Measurements from ENCODE around the gene KICS2.
"Not testable (repeated sequence)": the region's sequence is repeated elsewhere in the genome, so short reads cannot be mapped to it uniquely, and the experiment has no call there.

Gene KICS2

GRCh38 chr12:64212119-64212746 lies 9.9 kb downstream of the KICS2 start:
- no peak for DNase-seq

- no peak for DNase-seq
These were observed 14.6 kb downstream of the KICS2 start for GRCh38 chr12:64207453-64207852.

- DNase-seq, result no peak
These were observed 16.6 kb downstream of the KICS2 start for GRCh38 chr12:64205542-64205941.

GRCh38 chr12:64203775-64204174 lies 18.3 kb downstream of the KICS2 start:
- DNase-seq, result no peak

- no peak for DNase-seq
These were observed 19.1 kb downstream of the KICS2 start for GRCh38 chr12:64203036-64203435.

- not testable (repeated sequence) for DNase-seq
These were observed 26.3 kb downstream of the KICS2 start for GRCh38 chr12:64195841-64196240.

- DNase-seq, result no peak
These were observed 27.6 kb downstream of the KICS2 start for GRCh38 chr12:64194333-64195149.

- no peak for DNase-seq
These were observed 28.2 kb downstream of the KICS2 start for GRCh38 chr12:64193931-64194330.

- DNase-seq, result no peak
These were observed 29.3 kb downstream of the KICS2 start for GRCh38 chr12:64192644-64193444.

GRCh38 chr12:64190140-64190539 lies 32.0 kb downstream of the KICS2 start:
- DNase-seq, result no peak

- no peak for DNase-seq
These were observed 32.6 kb downstream of the KICS2 start for GRCh38 chr12:64189530-64189929.

GRCh38 chr12:64187794-64188193 lies 34.3 kb downstream of the KICS2 start:
- no peak for DNase-seq

- no peak for DNase-seq
These were observed 34.7 kb downstream of the KICS2 start for GRCh38 chr12:64187370-64187769.

- no peak for DNase-seq
These were observed 35.3 kb downstream of the KICS2 start for GRCh38 chr12:64186789-64187188.

- DNase-seq, result no peak
These were observed 37.9 kb downstream of the KICS2 start for GRCh38 chr12:64184216-64184615.

- no peak for DNase-seq
These were observed 40.4 kb downstream of the KICS2 start for GRCh38 chr12:64181430-64182291.

- no peak for DNase-seq
These were observed 41.1 kb downstream of the KICS2 start for GRCh38 chr12:64180951-64181350.

GRCh38 chr12:64178122-64178521 lies 44.0 kb downstream of the KICS2 start:
- DNase-seq, result no peak

GRCh38 chr12:64177001-64177400 lies 45.1 kb downstream of the KICS2 start:
- DNase-seq, result no peak

- no peak for DNase-seq
These were observed 46.7 kb downstream of the KICS2 start for GRCh38 chr12:64175254-64175945.

- DNase-seq, result no peak
These were observed 48.6 kb downstream of the KICS2 start for GRCh38 chr12:64173456-64173855.

Measured in CD4-positive, alpha-beta T cell treated with Interleukin-21 for 1 hour (primary cell).